Endothelial cell of umbilical vein (primary cell): ENCODE measurements around the gene KREMEN1. TPM values are rescaled to one million over a fixed set of nuclear protein-coding genes. Genes with fewer than 3 reads are reported as not detected.

Source experiments
- BruUV-seq: library from RNA; stranded (reverse); fragments of 400-500 nt; replicated peaks from 2 replicates; lab custom pipeline; 2021; lab: Mats Ljungman, UMichigan
- CTCF ChIA-PET: fragments of 300-600, 350-600 bp; sonication (Branson Sonifier 250); formaldehyde crosslinking; loops from one replicate; lab custom pipeline; 2021; ENCODE audit warnings: antibody characterized with exemption, inconsistent platforms; lab: Charles Lee
- POLR2A ChIA-PET: fragments of 300-600, 350-600 bp; sonication (Branson Sonifier 250); formaldehyde crosslinking; loops from one replicate; lab custom pipeline; 2021; ENCODE audit warnings: antibody characterized with exemption, inconsistent platforms; lab: Charles Lee
- DNase-seq: peaks from one replicate; pipeline ENCODE4 v3.0.0-alpha.2; 2011; ENCODE audit warnings: low read depth, low spot score
- FAIRE-seq: peaks from 2 replicates; lab custom pipeline; 2011; peaks lifted over from hg19 to GRCh38; lab: Jason Lieb, UNC
- H2AFZ ChIP-seq: 2 replicates; pipeline ENCODE4 v1.6.0; 2012; ENCODE audit warnings: low read depth, low read length, control low read depth, inconsistent platforms
- H3K27ac ChIP-seq: 2 replicates; pipeline ENCODE4 v1.5.1; 2011; ENCODE audit warnings: low read depth, mild to moderate bottlenecking, control low read depth, low read length, moderate library complexity; ENCODE audit not compliant: insufficient read depth
- H3K27me3 ChIP-seq, 2 experiments: 2 replicates each; pipeline versions ENCODE4 v1.6.0 to v1.6.1; 2011; ENCODE audit warnings: low read length in 2 of 2, mixed read lengths in 1 of 2; ENCODE audit not compliant: control insufficient read depth in 2 of 2, insufficient read depth in 2 of 2
- H3K36me3 ChIP-seq, 2 experiments: 2 replicates in 1 of 2; 3 replicates in 1 of 2; pipeline ENCODE4 v1.5.1; 2011; ENCODE audit warnings: low read length in 2 of 2, mild to moderate bottlenecking in 1 of 2, moderate library complexity in 1 of 2; ENCODE audit not compliant: control insufficient read depth in 2 of 2, insufficient read depth in 2 of 2; ENCODE audit errors: extremely low read depth in 1 of 2
- H3K4me1 ChIP-seq: 3 replicates; pipeline ENCODE4 v1.5.1; 2011; ENCODE audit warnings: mild to moderate bottlenecking, low read length; ENCODE audit not compliant: control insufficient read depth, insufficient read depth; ENCODE audit errors: extremely low read depth
- H3K4me2 ChIP-seq: 2 replicates; pipeline ENCODE4 v1.6.1; 2011; ENCODE audit warnings: low read length, control low read depth, mixed read lengths; ENCODE audit not compliant: insufficient read depth
- H3K4me3 ChIP-seq, 3 experiments: fragments of 200-600 bp in 1 of 3; sonication (generic), shearing (Covaris generic) in 1 of 3; replicated peaks in 1 of 3; 2 replicates each; pipeline ENCODE4 v1.5.1; 2011 to 2016; ENCODE audit warnings: control low read depth in 3 of 3, low read length in 3 of 3, mild to moderate bottlenecking in 2 of 3, inconsistent platforms in 1 of 3, low read depth in 1 of 3, moderate library complexity in 1 of 3; ENCODE audit not compliant: insufficient read depth in 1 of 3
- H3K79me2 ChIP-seq: 2 replicates; pipeline ENCODE4 v1.6.0; 2012; ENCODE audit warnings: low read length, inconsistent platforms; ENCODE audit not compliant: control insufficient read depth, insufficient read depth
- H3K9ac ChIP-seq: replicated peaks from 2 replicates; pipeline ENCODE3; 2011; ENCODE audit warnings: low read length, control low read depth; ENCODE audit not compliant: insufficient read depth; ENCODE audit errors: extremely low read depth
- H3K9me1 ChIP-seq: replicated peaks from 3 replicates; pipeline ENCODE4 v1.6.0; 2011; ENCODE audit warnings: mild to moderate bottlenecking, low read length; ENCODE audit not compliant: control insufficient read depth, insufficient read depth; ENCODE audit errors: extremely low read depth
- H3K9me3 ChIP-seq: replicated peaks from 2 replicates; pipeline ENCODE4 v1.5.1; 2012; ENCODE audit warnings: low read length, inconsistent platforms; ENCODE audit not compliant: control insufficient read depth, insufficient read depth
- H4K20me1 ChIP-seq: replicated peaks from 2 replicates; pipeline ENCODE3; 2011; ENCODE audit warnings: mild to moderate bottlenecking, low read length; ENCODE audit not compliant: control insufficient read depth, insufficient read depth; ENCODE audit errors: extremely low read depth
- CTCF ChIP-seq, 2 donors: IDR thresholded peaks; 1 replicate in 1 of 2; 2 replicates in 1 of 2; pipeline ENCODE4 v1.5.1; 2011; ENCODE audit warnings: low read length in 2 of 2, mild to moderate bottlenecking in 2 of 2, moderate library complexity in 2 of 2, control low read depth in 1 of 2, inconsistent platforms in 1 of 2, low read depth in 1 of 2; ENCODE audit not compliant: insufficient read depth in 1 of 2; ENCODE audit errors: extremely low read depth in 1 of 2
- EZH2 ChIP-seq: IDR thresholded peaks from 2 replicates; pipeline ENCODE4 v1.6.1; 2012; ENCODE audit warnings: borderline replicate concordance, low read depth, mild to moderate bottlenecking, moderate library complexity, low read length, inconsistent platforms; ENCODE audit not compliant: severe bottlenecking
- FOS ChIP-seq: IDR thresholded peaks from 2 replicates; pipeline ENCODE4 v1.6.1; 2011; ENCODE audit warnings: mild to moderate bottlenecking, low read length, moderate library complexity, borderline replicate concordance; ENCODE audit not compliant: insufficient read depth
- GATA2 ChIP-seq: IDR thresholded peaks from 2 replicates; pipeline ENCODE4 v1.7.0; 2011; ENCODE audit warnings: low read depth, mild to moderate bottlenecking, moderate library complexity, mixed read lengths, low read length; ENCODE audit not compliant: insufficient read length, insufficient read depth
- JUN ChIP-seq: IDR thresholded peaks from 2 replicates; pipeline ENCODE4 v1.6.1; 2011; ENCODE audit warnings: borderline replicate concordance, low read depth; ENCODE audit not compliant: insufficient read length, insufficient read depth
- MAX ChIP-seq: IDR thresholded peaks from 2 replicates; pipeline ENCODE4 v1.6.1; 2011; ENCODE audit not compliant: insufficient read depth, insufficient read length
- MYC ChIP-seq: IDR thresholded peaks from one replicate; pipeline ENCODE4 v1.6.1; 2011; ENCODE audit warnings: mild to moderate bottlenecking, low read depth, low read length
- POLR2A ChIP-seq: IDR thresholded peaks from 2 replicates; pipeline ENCODE4 v1.6.1; 2012; ENCODE audit warnings: low read depth, mild to moderate bottlenecking, control low read depth, low read length
- POLR2AphosphoS5 ChIP-seq: IDR thresholded peaks from 2 replicates; pipeline ENCODE4 v1.6.1; 2012; ENCODE audit warnings: low read depth, mild to moderate bottlenecking, control low read depth, low read length, moderate library complexity; ENCODE audit not compliant: insufficient read depth
- dilution Hi-C: fragments of 300-500 bp; cut with MboI; formaldehyde crosslinking; loops from one replicate; pipeline ENCODE4 v1.15.0; 2019; ENCODE audit warnings: low sequenced_read_pairs; ENCODE audit not compliant: extremely low pct_ligation_motif_present
- intact Hi-C: fragments of 100-400 bp; cut with micrococcal nuclease; formaldehyde crosslinking; loops from one replicate; pipeline ENCODE4 v1.10.0; 2022
- polyA plus RNA-seq, 4 experiments: library from polyadenylated mRNA; depleted of rRNA in 3 of 4; stranded (reverse) in 3 of 4; unstranded in 1 of 4; fragments of >200 nt; gene quantifications; 2 replicates each; pipeline versions ENCODE4 v1.2.1 to v1.2.3, GENCODE V29; 2011 to 2012; ENCODE audit warnings: missing spikeins in 1 of 4
- total RNA-seq: library from RNA; stranded (reverse); gene quantifications from 2 replicates; pipeline ENCODE4 v1.2.3, GENCODE V29; 2021

The KREMEN1 gene
- total and polyA plus RNA-seq, 2 donors (not counting 3 experiments of a cell fraction or from before 2014, with no cell fraction given): 0.58 to 1.1 TPM

- no peak overlapping the region for H3K9ac ChIP-seq
- no peaks in the 10 kb centered on the region for H3K4me1 ChIP-seq
- no peak overlapping the region for H2AFZ ChIP-seq
- H3K9me3 ChIP-seq: no peaks in the 10 kb centered on the region
- intact Hi-C loops: no loop called here
- no peak overlapping the region for H3K27ac ChIP-seq
- FAIRE-seq (no peak), DNase-seq (no peak)
- H3K4me3 ChIP-seq: no peak overlapping the region
- no peaks in the 10 kb centered on the region for H3K36me3 ChIP-seq
- no peaks in the 10 kb centered on the region for H3K79me2 ChIP-seq
- H3K27me3 ChIP-seq: no peaks in the 10 kb centered on the region
- BruUV-seq: no TSS peak
- dilution Hi-C loops: no loop called here
- no peak for TF ChIP-seq MYC
- TF ChIP-seq POLR2AphosphoS5: no peak
- no peak for TF ChIP-seq GATA2
- TF ChIP-seq CTCF (IDR thresholded peaks at IDR 0.05; ENCODE audit: extremely low read depth in 1 of 2, insufficient read depth in 1 of 2, low read depth in 1 of 2, low read length in 2 of 2): no peak
- TF ChIP-seq EZH2: no peak
- TF ChIP-seq JUN: no peak
- TF ChIP-seq MAX: no peak
- no peak for TF ChIP-seq FOS
- TF ChIP-seq POLR2A: no peak
- no peaks in the 10 kb centered on the region for H3K9me1 ChIP-seq
- H4K20me1 ChIP-seq: no peaks in the 10 kb centered on the region
- H3K4me2 ChIP-seq: no peak overlapping the region
- POLR2A ChIA-PET: interaction anchor here (0.7 kb wide), 1 partner anchor 164 kb away, joined by 3 read pairs; no protein-coding TSS in a partner anchor
- CTCF ChIA-PET: interaction anchor here (0.9 to 2.8 kb wide), 5 partner anchors 8 to 226 kb away, joined by 4 to 8 read pairs (median 4); no protein-coding TSS in a partner anchor
Observed at GRCh38 chr22:29055192-29055830, 17.5 kb upstream of the KREMEN1 start.
